ENCODE data around the gene GPR78.

GRCh38 chr4:8533274-8533865, 46.8 kb upstream of the GPR78 start:
- TF ChIP-seq SIN3A (IDR thresholded peaks at IDR 0.05; ENCODE audit: borderline replicate concordance, insufficient read depth, low read length) (no peak), POLR2AphosphoS5 (IDR thresholded peaks at IDR 0.05; ENCODE audit: low read depth, low read length) (no peak)

Measured in PFSK-1 (cell line).